KMS-11 (cell line): ENCODE data around the gene OGN.

Experiments
- H2AFZ ChIP-seq: fragments of 200-600 bp; sonication (generic); 2 replicates; pipeline ENCODE4 v1.6.1; 2016; ENCODE audit warnings: antibody characterized with exemption, mixed run types, low read depth
- H3K27ac ChIP-seq: fragments of 200-600 bp; sonication (generic); 2 replicates; pipeline ENCODE4 v1.6.1; 2016; ENCODE audit warnings: mild to moderate bottlenecking, mixed run types
- H3K27me3 ChIP-seq: fragments of 200-600 bp; sonication (generic); 2 replicates; pipeline ENCODE4 v1.6.1; 2017; ENCODE audit warnings: mild to moderate bottlenecking, low read depth, mixed run types, moderate library complexity; ENCODE audit not compliant: insufficient read depth
- H3K36me3 ChIP-seq: fragments of 200-600 bp; sonication (generic); 2 replicates; pipeline ENCODE4 v1.6.1; 2017; ENCODE audit warnings: mild to moderate bottlenecking, mixed run types; ENCODE audit not compliant: insufficient read depth
- H3K4me1 ChIP-seq: fragments of 200-600 bp; sonication (generic); 2 replicates; pipeline ENCODE4 v1.6.1; 2016; ENCODE audit warnings: mild to moderate bottlenecking, low read depth, mixed run types; ENCODE audit not compliant: poor library complexity, severe bottlenecking
- H3K4me2 ChIP-seq: fragments of 200-600 bp; sonication (generic); 2 replicates; pipeline ENCODE4 v1.7.0; 2016; ENCODE audit warnings: mild to moderate bottlenecking, mixed run types
- H3K4me3 ChIP-seq: fragments of 200-600 bp; sonication (generic); IDR thresholded peaks from 2 replicates; pipeline ENCODE4 v1.6.1; 2017; ENCODE audit warnings: low read depth, low read length, mixed read lengths; ENCODE audit not compliant: insufficient read depth
- H3K79me2 ChIP-seq: fragments of 200-600 bp; sonication (generic); 2 replicates; pipeline ENCODE4 v1.6.1; 2016; ENCODE audit warnings: low read depth, mixed run types; ENCODE audit not compliant: insufficient read depth
- H3K9ac ChIP-seq: fragments of 200-600 bp; sonication (generic); 2 replicates; pipeline ENCODE4 v1.6.1; 2016; ENCODE audit warnings: mild to moderate bottlenecking, mixed run types
- H4K20me1 ChIP-seq: fragments of 200-600 bp; sonication (generic); 2 replicates; pipeline ENCODE4 v1.6.1; 2016; ENCODE audit warnings: mild to moderate bottlenecking, mixed run types; ENCODE audit not compliant: insufficient read depth
- CTCF ChIP-seq: fragments of 200-600 bp; sonication (generic); conservative IDR thresholded peaks from 2 replicates; pipeline ENCODE4 v1.6.1; 2017; ENCODE audit warnings: low read depth, mild to moderate bottlenecking, antibody characterized with exemption, low read length, moderate library complexity, mixed read lengths

The OGN gene

DNA sequence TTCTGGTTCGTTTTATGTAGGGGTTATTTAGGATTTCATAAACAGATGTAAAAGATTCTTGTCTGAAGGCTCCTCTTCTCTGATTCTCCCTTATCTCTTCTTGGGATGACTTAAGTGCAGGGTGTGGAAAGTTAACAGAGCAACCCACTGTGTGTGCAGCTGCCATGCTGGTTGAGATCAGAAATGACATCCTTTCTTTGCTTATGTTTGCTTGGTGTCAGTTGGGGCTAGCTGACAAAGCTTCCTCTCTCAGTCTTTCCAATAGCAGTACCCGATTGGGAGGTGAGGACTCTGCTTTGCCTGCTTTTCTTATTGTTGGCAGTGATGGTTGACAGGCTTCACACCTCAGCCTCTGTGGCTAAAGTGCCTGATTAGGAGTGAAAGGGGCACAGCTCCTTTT lies 26.5 kb downstream of the OGN start:
- H4K20me1 ChIP-seq, result no peaks in the 10 kb centered on the region
- no peak overlapping the region for H3K9ac ChIP-seq
- no peaks in the 10 kb centered on the region for H3K36me3 ChIP-seq
- H3K4me3 ChIP-seq, result no peak overlapping the region
- no peak for TF ChIP-seq CTCF
- H3K4me2 ChIP-seq, result no peak overlapping the region
- H3K27ac ChIP-seq, result no peak overlapping the region
- no peaks in the 10 kb centered on the region for H3K4me1 ChIP-seq
- no peak overlapping the region for H2AFZ ChIP-seq
- H3K79me2 ChIP-seq, result no peaks in the 10 kb centered on the region
- no peaks in the 10 kb centered on the region for H3K27me3 ChIP-seq

DNA sequence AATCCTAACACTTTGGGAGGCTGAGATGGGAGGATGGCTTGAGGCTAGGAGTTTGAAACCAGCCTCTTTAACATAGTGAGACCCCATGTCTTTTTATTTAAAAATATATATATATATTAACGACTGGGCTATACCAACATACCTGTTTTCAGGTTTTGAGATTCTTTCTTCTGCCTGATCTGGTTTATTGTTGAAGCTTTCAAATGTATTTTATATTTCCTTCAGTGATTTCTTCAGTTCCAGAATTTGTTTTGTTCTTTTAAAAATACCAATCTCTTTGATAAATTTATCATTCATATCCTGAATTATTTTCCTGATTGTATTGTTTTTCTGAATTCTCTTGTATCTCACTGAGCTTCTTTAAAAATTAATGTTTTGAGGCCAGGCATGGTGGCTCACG lies 31.2 kb downstream of the OGN start:
- H3K4me1 ChIP-seq, result no peaks in the 10 kb centered on the region
- TF ChIP-seq CTCF, result no peak
- no peaks in the 10 kb centered on the region for H3K27me3 ChIP-seq

GRCh38 chr9:92369075-92369474 lies 35.3 kb downstream of the OGN start:
- no peak overlapping the region for H3K4me2 ChIP-seq
- TF ChIP-seq CTCF, result no peak
- H3K4me3 ChIP-seq, result no peak overlapping the region
- no peaks in the 10 kb centered on the region for H4K20me1 ChIP-seq
- no peak overlapping the region for H2AFZ ChIP-seq
- H3K36me3 ChIP-seq, result no peaks in the 10 kb centered on the region
- no peaks in the 10 kb centered on the region for H3K4me1 ChIP-seq
- no peak overlapping the region for H3K9ac ChIP-seq
- H3K79me2 ChIP-seq, result no peaks in the 10 kb centered on the region; the same call in 1 of the 2 replicates
- no peak overlapping the region for H3K27ac ChIP-seq
- H3K27me3 ChIP-seq, result no peaks in the 10 kb centered on the region

More for the DNA sequence above, 31.2 kb downstream of the OGN start:
- no peak overlapping the region for H3K4me2 ChIP-seq
- H3K36me3 ChIP-seq, result no peaks in the 10 kb centered on the region
- H3K4me3 ChIP-seq, result no peak overlapping the region
- no peak overlapping the region for H2AFZ ChIP-seq
- H3K27ac ChIP-seq, result no peak overlapping the region
- no peaks in the 10 kb centered on the region; the same call in 1 of the 2 replicates for H3K79me2 ChIP-seq
- H4K20me1 ChIP-seq, result no peaks in the 10 kb centered on the region
- H3K9ac ChIP-seq, result no peak overlapping the region

DNA sequence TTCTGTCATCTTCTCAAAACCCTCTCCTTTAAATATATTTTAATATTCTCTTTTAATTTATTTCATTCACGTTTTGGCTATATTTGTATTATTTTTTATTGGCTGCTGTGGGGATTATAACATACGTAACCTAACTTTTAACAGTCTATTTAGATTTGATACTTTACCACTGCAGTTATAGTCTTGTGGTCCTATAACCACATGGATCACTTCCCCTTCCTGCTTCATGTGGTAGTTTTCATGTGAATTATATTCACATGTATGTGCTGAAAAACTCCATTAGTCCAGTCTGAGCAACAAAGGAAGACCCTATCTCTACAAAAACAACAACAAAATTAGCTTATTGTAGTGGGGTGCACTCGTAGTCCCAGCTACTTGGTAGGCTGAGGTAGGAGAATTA lies 44.3 kb downstream of the OGN start:
- no peaks in the 10 kb centered on the region for H3K79me2 ChIP-seq
- no peak overlapping the region for H3K27ac ChIP-seq
- no peak overlapping the region for H3K4me2 ChIP-seq

More for the DNA sequence above, 44.3 kb downstream of the OGN start:
- no peak overlapping the region for H3K4me3 ChIP-seq
- H3K9ac ChIP-seq, result no peak overlapping the region
- H2AFZ ChIP-seq, result no peak overlapping the region
- no peaks in the 10 kb centered on the region for H3K4me1 ChIP-seq
- no peaks in the 10 kb centered on the region for H4K20me1 ChIP-seq
- no peaks in the 10 kb centered on the region for H3K36me3 ChIP-seq
- no peak for TF ChIP-seq CTCF
- H3K27me3 ChIP-seq, result no peaks in the 10 kb centered on the region
